GM21381 (cell line): ENCODE results near the gene RSKR.
"Not testable (repeated sequence)": the region's sequence is repeated elsewhere in the genome, so short reads cannot be mapped to it uniquely, and the experiment has no call there.

Source experiments
- ATAC-seq: cut with Tn5 transposase; IDR thresholded peaks from one replicate; pipeline ENCODE4 v1.9.1; 2021; ENCODE audit warnings: mild to moderate bottlenecking, moderate library complexity; ENCODE audit not compliant: unreplicated experiment

The RSKR gene, protein sequence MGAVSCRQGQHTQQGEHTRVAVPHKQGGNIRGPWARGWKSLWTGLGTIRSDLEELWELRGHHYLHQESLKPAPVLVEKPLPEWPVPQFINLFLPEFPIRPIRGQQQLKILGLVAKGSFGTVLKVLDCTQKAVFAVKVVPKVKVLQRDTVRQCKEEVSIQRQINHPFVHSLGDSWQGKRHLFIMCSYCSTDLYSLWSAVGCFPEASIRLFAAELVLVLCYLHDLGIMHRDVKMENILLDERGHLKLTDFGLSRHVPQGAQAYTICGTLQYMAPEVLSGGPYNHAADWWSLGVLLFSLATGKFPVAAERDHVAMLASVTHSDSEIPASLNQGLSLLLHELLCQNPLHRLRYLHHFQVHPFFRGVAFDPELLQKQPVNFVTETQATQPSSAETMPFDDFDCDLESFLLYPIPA

DNA sequence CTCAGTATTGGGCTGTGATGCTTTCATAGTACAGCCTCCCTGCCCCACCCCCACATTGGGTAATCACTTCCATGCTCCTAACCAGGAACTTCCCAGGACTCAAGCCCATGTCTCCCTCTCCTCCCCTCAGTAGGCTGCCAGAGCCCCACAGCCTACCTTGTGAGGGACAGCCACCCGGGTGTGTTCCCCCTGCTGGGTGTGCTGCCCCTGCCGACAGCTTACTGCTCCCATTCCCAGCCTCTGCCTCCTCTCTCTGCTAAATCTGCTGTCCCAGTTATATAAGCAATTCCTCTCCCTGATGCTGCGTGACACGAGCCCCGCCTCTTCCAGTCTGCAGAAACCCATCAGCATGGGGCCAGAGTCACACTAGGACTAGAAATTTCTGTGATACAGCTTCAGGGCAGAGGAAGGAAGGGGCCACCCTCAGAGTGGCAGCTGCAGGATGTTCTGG, at the start of gene RSKR:
RSKR (minus strand) TSS at position 255 of the 451 bp plus-strand sequence; CDS start at position 231, 24 bp downstream.
- no peak for ATAC-seq

DNA sequence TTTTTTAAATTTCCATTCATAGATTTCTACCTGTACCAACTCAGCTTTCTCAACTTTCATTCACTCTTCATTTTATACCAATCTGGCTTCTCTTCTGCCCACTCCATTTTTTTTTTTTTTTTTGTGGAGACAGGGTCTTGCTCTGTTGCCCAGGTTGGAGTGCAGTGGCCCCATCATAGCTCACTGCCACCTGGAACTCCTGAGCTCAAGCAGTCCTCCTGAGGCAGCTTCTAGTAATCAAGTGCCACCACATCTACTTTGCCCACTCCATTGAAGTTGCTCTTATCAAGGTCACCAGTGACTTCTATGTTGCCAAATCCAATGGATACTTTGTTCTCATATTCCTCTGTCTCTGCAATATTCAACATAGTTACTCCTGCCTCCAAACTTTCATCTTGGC, 49.7 kb upstream of the RSKR start:
- no peak for ATAC-seq

DNA sequence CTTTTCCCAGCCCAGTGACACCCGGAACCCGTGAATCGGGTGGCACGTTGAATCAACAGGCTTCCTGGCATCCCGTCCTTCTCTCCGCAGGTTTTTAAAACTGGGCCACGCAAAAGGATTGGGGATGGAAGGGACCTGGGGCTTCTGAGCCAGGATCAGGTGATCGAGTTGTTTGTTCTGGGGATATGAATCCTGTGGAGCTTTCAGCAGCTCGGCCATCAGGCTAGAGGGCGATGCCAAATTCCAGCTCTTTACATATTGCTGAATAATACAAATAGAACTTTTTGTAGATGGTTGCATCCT, 48.5 kb upstream of the RSKR start:
- ATAC-seq, result no peak

DNA sequence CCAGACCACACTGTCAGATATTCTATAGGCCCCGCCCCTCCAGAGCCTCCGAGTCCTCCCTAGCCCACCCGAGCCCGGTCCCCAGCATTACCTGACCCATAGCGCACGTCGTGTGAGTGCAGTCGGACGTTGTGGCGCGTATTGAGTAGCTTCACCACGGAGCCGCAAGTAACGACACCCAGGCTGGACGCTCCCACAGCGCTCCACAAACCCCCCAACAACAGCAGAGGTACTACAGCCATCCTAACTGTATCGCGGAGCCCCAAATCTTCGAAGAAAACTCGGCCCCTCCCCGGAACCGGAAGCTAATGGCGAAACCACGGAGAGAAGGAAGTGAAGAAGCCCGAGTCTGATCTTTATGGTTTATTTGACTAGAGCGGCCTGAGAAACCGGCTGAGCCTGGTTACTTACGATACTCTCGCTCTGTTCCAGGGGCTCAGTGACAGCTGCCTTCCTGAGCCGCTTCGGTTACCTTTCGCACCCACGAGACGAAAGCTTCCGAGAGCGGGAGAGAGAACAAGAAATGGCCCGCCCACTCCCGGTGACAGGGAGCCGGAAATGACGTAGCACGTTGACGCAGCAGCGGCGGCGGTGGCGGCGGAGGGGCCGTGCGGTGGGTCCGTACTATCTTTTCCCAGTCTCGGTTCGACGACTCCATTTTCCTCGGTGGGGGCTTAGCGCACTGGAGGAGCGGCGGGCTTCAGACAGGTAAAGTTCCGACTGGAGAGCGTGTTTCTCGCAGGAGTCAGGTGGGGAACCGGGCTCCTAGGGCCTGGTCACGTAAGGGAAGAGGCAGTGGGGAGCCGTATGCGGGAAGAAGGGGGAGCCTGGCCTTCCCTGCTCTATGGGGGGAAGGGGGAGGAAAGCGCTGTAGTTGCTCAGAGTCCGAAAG, 47.9 kb upstream of the RSKR start, which contains the start of the genes SDF2 and SUPT6H:
SDF2 (minus strand) TSS at position 272 of the 892 bp plus-strand sequence; CDS start at position 242, 30 bp downstream.
SUPT6H (plus strand) TSS at position 571 of the 892 bp plus-strand sequence. CDS start 11,197 bp downstream, outside the sequence.
- peak; percentile 82 for ATAC-seq

DNA sequence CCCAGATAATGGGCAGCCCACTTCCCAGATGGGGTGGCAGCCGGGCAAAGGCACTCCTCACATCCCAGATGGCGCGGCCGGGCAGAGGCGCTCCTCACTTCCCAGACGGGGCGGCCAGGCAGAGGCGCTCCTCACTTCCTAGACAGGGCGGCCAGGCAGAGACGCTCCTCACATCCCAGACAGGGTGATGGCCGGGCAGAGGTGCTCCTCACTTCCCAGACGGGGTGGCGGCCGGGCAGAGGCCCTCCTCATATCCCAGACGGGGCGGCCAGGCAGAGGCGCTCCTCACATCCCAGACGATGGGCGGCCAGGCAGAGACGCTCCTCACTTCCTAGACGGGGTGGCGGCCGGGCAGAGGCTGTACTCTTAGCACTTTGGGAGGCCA, 45.5 kb upstream of the RSKR start:
- not testable (repeated sequence) for ATAC-seq

DNA sequence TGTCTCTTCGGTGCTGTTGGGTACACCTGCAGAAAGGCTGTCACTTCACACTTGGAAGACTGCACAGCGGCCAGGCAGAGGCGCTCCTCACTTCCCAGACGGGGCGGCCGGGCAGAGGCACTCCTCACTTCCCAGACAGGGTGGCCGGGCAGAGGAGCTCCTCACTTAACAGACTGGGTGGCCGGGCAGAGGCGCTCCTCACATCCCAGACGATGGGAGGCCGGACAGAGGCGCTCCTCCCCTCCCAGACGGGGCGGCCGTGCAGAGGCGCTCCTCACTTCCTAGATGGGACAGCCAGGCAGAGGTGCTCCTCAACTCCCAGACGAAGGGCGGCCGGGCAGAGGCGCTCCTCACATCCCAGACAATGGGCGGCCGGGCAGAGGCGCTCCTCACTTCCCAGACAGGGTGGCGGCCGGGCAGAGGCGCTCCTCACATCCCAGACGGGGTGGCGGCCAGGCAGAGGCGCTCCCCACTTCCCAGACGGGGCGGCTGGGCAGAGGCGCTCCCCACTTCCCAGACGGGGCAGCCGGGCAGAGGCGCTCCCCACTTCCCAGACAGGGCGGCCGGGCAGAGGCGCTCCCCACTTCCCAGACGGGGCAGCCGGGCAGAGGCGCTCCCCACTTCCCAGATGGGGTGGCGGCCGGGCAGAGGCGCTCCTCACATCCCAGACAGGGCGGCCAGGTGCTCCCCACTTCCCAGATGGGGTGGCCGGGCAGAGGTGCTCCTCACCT, 44.9 kb upstream of the RSKR start:
- ATAC-seq, result not testable (repeated sequence)

DNA sequence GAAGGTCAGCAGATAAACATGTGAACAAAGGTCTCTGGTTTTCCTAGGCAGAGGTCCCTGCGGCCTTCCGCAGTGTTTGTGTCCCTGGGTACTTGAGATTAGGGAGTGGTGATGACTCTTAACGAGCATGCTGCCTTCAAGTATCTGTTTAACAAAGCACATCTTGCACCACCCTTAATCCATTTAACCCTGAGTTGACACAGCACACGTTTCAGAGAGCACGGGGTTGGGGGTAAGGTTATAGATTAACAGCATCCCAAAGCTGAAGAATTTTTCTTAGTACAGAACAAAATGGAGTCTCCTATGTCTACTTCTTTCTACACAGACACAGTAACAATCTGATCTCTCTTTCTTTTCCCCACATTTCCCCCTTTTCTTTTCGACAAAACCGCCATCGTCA, 44.4 kb upstream of the RSKR start:
- ATAC-seq, result not testable (repeated sequence)

DNA sequence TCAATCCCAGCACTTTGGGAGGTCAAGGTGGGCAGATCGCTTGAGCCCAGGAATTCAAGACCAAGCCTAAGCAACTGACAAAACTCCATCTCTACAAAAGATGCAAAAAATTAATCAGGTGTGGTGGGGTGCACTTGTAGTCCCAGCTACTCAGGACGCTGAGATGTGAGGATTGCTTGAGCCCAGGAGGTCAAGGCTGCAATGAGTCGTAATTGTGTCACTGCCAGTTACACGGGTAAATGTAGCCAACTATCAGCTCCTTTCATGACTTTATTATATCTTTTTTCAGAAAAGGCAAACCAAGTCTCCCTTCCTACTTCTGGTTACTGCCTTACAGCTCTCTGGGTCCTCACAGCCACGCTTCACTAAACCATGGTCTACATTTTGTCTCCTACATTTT, 43.8 kb upstream of the RSKR start:
- ATAC-seq, result no peak

DNA sequence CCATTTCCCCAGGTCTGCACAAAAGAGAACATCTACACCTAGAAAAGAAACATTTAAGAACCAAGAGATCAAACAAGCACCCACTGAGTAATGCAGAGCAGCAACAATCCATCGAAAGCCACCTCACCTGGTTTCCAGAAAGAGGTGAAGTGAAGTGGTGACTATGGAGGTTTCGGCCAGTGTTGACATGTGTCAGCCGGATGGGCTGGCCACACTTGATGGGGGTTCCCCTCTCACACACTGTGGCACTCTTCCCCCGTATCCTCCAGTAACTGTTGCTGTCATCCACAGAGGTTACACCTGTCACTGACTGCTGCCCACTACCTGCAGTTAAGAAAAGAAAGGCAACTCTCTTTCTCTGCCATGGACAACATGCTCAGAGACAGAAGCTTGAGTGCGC, 41.2 kb upstream of the RSKR start:
- ATAC-seq, result no peak

DNA sequence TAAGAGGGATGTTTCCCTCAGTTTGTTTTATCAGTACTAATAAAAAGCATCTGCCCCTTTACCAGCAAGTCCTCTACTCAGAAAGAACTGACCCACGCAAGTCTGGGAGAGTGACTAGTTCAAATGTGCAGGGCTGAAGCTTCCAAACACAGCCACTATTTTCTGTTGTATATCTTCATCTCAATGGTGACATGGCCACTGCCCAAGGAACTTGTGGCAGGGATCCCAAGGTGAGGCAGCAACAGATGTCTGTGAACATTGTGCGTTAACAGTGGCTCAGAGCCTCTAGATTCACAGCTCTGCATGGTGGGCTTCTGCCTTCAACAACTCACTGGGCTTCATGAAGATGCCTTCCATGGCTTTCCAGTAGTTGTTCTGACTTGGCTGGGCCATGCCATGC, 34.7 kb upstream of the RSKR start:
- no peak for ATAC-seq

DNA sequence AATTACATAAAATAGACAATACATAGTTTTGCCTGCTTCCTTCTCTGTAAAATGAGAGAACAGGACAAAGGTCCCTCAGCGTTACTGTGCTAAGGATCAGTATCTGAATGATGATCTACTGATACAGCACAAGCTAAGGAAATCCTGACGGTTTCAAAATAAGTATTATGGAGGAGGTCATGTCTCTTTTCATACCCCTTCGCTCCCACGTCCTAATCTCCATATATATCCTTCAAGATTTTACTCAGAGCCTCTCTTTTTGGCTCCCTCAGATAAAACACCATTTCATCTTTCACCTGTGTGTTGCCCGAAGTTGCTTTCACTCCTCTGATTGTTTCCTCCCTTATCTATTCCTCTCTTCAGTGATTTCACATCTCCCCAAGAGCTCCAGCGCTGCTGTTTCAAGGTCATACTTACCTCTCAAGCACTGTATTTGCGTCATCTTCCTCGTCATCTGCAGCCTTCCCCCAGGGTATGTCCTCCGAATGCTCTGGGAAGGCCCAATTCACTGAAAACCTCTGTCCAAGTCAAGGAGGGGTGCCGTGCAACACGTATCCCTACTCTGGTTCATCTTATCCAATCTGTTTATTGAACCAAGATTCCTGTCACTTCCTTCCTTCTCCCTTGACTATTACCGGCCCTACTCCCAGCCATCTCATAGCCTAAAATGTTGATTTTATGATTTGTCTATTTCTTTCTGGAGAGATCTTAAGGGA, 32.2 kb upstream of the RSKR start:
- ATAC-seq, result no peak

DNA sequence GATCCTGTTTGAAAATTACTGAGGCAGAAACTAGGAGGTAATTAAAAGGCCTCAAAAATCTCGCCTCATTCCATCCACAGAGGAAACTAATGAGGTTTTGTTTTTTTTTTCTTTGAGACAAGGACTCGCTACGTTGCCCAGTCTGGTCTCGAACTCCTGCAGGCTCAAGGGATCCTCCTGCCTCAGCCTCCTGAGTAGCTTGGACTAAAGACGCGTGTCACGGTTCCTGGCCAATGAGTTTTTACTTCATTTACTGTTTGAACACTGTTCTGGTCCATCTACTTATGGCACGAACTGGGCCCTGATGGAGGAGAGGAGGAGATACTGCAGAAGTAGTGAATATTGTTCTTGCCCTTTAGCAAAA, 31.6 kb upstream of the RSKR start:
- no peak for ATAC-seq

DNA sequence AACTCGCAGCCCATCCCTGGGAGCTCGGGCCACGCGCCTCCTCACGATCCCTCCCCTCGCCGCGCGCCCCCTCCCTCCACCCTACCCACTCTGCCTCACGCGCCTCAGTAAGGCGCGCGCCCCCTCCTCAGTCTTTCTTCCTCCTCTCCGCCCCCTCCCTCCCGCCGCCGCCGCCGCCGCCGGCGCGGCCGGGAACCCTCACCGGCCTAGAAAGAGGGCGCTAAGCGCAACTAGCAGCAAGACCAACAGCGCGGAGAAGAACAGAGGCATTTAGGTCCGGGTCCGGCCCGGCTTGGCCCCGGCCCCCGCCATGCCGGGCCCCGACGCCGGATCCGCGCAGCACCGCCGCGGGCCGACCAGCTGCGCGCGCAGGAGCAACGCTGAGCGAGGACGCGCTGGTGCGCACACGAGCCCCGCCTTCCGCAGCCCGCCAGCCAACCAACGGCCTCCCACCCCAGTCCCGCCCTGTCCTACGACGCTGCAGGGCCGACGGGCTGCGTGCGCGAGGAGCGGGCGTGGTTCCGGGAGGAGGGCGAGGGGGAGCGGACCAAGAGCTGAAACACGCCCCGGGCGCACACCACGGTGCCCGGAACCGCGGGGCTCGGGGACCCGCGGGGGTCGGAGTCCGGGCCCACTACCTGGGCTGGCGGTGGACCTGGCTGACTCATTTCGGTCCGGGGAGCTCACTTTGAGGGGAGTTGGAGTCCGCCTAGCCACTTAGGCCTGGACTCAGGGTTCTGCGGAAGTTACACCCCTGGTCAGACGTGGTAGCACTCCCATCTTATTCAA, 31.0 kb upstream of the RSKR start, which contains the start of gene BLTP2:
BLTP2 (minus strand) TSS at position 372 of the 789 bp plus-strand sequence; CDS start at position 270, 102 bp downstream.
- ATAC-seq, result peak; percentile 84

DNA sequence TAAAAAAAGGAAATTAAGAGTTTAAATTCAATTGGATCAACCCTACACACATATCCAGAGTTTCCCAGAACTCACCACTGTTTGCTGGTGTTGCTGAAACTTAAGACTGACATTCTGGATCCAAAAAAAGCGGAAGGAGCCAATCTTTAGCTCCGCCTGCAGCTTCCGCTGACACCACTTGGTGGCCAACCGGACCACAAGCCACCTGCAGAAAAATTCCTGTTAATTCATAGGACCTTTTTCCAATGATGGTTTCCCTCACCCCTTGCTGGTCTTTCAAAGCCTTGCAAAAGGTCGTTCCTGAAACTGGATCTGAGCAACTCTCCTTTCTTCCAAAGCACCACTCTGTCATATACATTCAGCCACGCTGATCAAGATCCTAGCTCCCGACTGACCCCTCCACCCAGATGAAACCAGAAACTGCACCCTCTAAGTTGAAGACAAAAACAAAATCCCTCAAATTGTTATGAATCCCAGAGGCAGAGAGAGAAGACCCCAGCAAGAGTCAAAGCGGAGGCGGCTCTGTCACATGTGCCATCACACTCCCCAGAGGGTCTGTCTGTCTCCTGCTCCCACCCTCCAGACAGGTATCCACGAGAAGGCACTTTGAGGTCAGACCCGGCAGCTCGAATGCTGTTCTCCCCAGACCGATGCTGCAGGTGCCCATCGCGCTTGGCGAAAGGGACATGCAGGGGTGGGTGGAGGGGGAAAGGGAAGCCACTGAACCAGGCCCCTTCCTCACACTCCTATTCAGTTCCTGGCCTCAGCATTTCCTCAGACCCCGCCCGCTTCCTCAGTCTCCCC, 30.2 kb upstream of the RSKR start:
- ATAC-seq, result peak; percentile 15

DNA sequence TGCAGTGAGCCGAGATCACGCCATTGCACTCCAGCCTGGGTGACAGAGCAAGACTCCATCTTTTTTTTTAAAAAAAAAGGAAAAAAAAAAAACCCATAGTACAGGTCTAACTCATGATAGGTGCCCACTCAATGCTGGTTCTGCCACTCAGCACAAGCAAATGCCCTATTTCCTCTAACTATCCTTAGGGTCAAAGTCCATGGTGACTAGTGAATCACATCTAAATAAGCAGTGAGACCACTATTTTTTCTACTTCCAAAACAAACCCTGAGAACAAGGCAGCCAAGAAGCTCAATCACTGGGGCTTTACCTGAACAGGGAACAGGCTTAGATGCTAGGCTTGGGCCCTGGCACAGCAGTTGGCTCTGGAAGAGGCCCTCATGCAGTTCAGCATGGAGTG, 27.6 kb upstream of the RSKR start:
- ATAC-seq, result no peak

DNA sequence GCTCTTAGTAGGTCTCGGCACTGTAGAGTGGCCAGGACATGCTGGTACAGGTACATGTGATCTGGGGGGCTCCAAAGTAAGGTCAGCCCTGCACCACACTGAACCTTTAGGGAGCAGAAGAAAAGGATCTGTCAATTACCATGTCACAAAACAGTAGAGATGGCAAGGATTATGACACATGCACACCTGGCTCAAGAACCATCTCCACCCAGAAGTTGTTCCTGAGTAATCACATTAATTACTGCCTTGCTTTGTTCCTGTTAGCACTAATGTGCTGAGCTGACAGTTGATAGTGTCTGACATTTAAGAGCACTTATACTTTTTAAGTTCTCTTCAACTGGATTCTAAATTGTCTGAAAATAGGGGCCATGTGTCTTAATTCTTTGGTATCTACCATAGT, 21.5 kb upstream of the RSKR start:
- no peak for ATAC-seq

DNA sequence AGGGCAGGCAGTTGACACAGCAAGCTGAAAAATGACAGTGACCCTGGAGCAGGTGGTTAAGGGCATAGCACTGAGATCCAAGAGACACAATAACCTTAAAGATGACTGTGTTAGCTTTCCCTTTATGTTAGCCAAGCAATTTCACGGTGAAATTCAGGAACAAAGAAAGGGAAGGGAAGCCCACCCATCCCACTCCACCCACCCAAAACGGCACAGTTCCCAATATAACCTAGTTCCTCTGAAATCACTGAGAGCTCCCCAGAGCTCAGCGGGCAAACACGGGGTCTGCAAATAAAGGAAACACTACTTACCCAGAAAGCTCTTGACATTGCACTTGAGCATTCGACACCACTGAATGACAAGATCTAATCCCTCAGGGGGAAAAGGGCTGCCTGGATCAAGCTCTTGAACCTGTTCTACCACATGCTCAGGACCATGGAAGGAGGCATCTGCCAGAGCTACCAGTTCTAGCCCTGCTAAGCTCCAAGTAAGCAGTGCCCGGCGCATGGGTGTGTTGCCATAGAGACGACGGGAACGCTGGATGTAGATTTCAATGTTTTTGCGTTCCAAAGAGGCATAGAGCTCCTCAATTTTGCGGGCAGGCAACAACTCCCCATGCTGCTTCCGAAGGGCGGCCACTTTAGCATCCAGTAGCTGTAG, 20.4 kb upstream of the RSKR start:
- ATAC-seq, result no peak

DNA sequence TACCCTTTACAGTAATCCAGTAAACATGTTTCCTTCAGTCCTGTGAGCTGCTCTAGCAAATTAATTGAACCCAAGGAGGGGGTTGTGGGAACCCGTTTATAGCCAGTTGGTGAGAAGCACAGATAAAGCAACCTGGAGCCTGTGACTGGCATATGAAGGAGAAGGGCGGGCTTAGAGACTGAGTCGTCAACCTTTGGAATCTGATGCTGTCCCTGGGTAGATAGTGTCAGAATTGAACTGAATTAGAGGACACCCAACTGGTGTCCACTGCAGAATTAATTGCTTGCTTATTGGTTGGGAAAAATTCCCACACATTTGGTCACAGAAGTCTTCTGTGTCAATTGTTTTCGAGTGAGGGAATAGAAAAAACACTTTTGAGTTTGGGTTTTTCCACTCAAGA, 12.8 kb upstream of the RSKR start:
- ATAC-seq, result no peak
